Measurements from ENCODE around the gene KLC1. TPM values are rescaled to one million over a fixed set of nuclear protein-coding genes. Genes with fewer than 3 reads are reported as not detected.

Gene KLC1
- total RNA-seq, 1 experiment from 2014 or later: 163 TPM

- Histone ChIP-seq H3K4me3 (ENCODE audit: low read depth, low read length, poor library complexity, severe bottlenecking) (no peak overlapping the region), H3K9me3 (ENCODE audit: low read depth, low read length, poor library complexity, severe bottlenecking) (no peaks in the 10 kb centered on the region), H3K4me1 (ENCODE audit: insufficient read depth, low read length, poor library complexity, severe bottlenecking) (no peaks in the 10 kb centered on the region), H3K27me3 (replicated peaks; ENCODE audit: insufficient read depth, low read depth, low read length, poor library complexity) (no peaks in the 10 kb centered on the region), H3K36me3 (ENCODE audit: insufficient read depth, low read length, poor library complexity, severe bottlenecking) (peaks cover 4% of the 10 kb centered on the region), H3K27ac (ENCODE audit: low read depth, low read length, poor library complexity, severe bottlenecking) (no peak overlapping the region)
- TF ChIP-seq EZH2 (IDR thresholded peaks at IDR 0.05; ENCODE audit: borderline replicate concordance, low read depth, low read length, poor library complexity, severe bottlenecking): no peak
- TF ChIP-seq, protein P1, sequence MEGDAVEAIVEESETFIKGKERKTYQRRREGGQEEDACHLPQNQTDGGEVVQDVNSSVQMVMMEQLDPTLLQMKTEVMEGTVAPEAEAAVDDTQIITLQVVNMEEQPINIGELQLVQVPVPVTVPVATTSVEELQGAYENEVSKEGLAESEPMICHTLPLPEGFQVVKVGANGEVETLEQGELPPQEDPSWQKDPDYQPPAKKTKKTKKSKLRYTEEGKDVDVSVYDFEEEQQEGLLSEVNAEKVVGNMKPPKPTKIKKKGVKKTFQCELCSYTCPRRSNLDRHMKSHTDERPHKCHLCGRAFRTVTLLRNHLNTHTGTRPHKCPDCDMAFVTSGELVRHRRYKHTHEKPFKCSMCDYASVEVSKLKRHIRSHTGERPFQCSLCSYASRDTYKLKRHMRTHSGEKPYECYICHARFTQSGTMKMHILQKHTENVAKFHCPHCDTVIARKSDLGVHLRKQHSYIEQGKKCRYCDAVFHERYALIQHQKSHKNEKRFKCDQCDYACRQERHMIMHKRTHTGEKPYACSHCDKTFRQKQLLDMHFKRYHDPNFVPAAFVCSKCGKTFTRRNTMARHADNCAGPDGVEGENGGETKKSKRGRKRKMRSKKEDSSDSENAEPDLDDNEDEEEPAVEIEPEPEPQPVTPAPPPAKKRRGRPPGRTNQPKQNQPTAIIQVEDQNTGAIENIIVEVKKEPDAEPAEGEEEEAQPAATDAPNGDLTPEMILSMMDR (conservative IDR thresholded peaks at IDR 0.05; ENCODE audit: low read depth, low read length): no peak
- intact Hi-C loops (cut with micrococcal nuclease; ENCODE audit: unreplicated experiment): no loop called here
- DNase-seq (ENCODE audit: low spot score): no peak
- no TSS peak for BruUV-seq (replicated peaks)
- ChIA-PET CTCF (no interaction called here), POLR2A (ENCODE audit: low non-redundant PET) (no interaction called here)
These were observed 109.9 kb downstream of the KLC1 start for GRCh38 chr14:103738701-103739451.

GRCh38 chr14:103739466-103739792, 110.4 kb downstream of the KLC1 start:
- Histone ChIP-seq H3K27ac (ENCODE audit: low read depth, low read length, poor library complexity, severe bottlenecking) (no peak overlapping the region), H3K36me3 (ENCODE audit: insufficient read depth, low read length, poor library complexity, severe bottlenecking) (peaks cover 3% of the 10 kb centered on the region), H3K9me3 (ENCODE audit: low read depth, low read length, poor library complexity, severe bottlenecking) (no peaks in the 10 kb centered on the region), H3K4me3 (ENCODE audit: low read depth, low read length, poor library complexity, severe bottlenecking) (no peak overlapping the region), H3K4me1 (ENCODE audit: insufficient read depth, low read length, poor library complexity, severe bottlenecking) (no peaks in the 10 kb centered on the region), H3K27me3 (replicated peaks; ENCODE audit: insufficient read depth, low read depth, low read length, poor library complexity) (no peaks in the 10 kb centered on the region)
- TF ChIP-seq EZH2 (IDR thresholded peaks at IDR 0.05; ENCODE audit: borderline replicate concordance, low read depth, low read length, poor library complexity, severe bottlenecking): no peak
- TF ChIP-seq, protein P1 (conservative IDR thresholded peaks at IDR 0.05; ENCODE audit: low read depth, low read length): no peak
- DNase-seq (ENCODE audit: low spot score): no peak
- intact Hi-C loops (cut with micrococcal nuclease; ENCODE audit: unreplicated experiment): no loop called here
- no TSS peak for BruUV-seq (replicated peaks)
- POLR2A ChIA-PET (ENCODE audit: low non-redundant PET): no interaction called here
- CTCF ChIA-PET: no interaction called here

- no peak for TF ChIP-seq EZH2 (IDR thresholded peaks at IDR 0.05; ENCODE audit: borderline replicate concordance, low read depth, low read length, poor library complexity, severe bottlenecking)
- TF ChIP-seq, protein P1 (conservative IDR thresholded peaks at IDR 0.05; ENCODE audit: low read depth, low read length): no peak
- Histone ChIP-seq H3K4me1 (ENCODE audit: insufficient read depth, low read length, poor library complexity, severe bottlenecking) (no peaks in the 10 kb centered on the region), H3K36me3 (ENCODE audit: insufficient read depth, low read length, poor library complexity, severe bottlenecking) (no peaks in the 10 kb centered on the region), H3K9me3 (ENCODE audit: low read depth, low read length, poor library complexity, severe bottlenecking) (no peaks in the 10 kb centered on the region), H3K27ac (ENCODE audit: low read depth, low read length, poor library complexity, severe bottlenecking) (no peak overlapping the region), H3K27me3 (replicated peaks; ENCODE audit: insufficient read depth, low read depth, low read length, poor library complexity) (no peaks in the 10 kb centered on the region), H3K4me3 (ENCODE audit: low read depth, low read length, poor library complexity, severe bottlenecking) (no peak overlapping the region)
- ChIA-PET CTCF (no interaction called here), POLR2A (ENCODE audit: low non-redundant PET) (no interaction called here)
- no TSS peak for BruUV-seq (replicated peaks)
- no peak for DNase-seq (ENCODE audit: low spot score)
- intact Hi-C loops (cut with micrococcal nuclease; ENCODE audit: unreplicated experiment): no loop called here
These were observed 110.9 kb downstream of the KLC1 start for GRCh38 chr14:103739793-103740501.
